Endothelial cell (in vitro differentiated cells): ENCODE measurements around the gene SPEM3. TPM values are rescaled to one million over a fixed set of nuclear protein-coding genes. Genes with fewer than 3 reads are reported as not detected.
"Not testable (repeated sequence)": the region's sequence is repeated elsewhere in the genome, so short reads cannot be mapped to it uniquely, and the experiment has no call there.

Experiments used
- DNase-seq: peaks from one replicate; pipeline ENCODE4 v3.0.0; 2021; ENCODE audit warnings: low spot score
- H3K27ac Mint-ChIP-seq: one replicate; pipeline ENCODE4 v1.8.0; 2021; ENCODE audit warnings: mixed read lengths, inconsistent platforms; ENCODE audit not compliant: unreplicated experiment
- H3K27me3 Mint-ChIP-seq: one replicate; pipeline ENCODE4 v1.8.0; 2021; ENCODE audit warnings: mild to moderate bottlenecking, moderate library complexity, mixed read lengths, inconsistent platforms; ENCODE audit not compliant: unreplicated experiment
- H3K36me3 Mint-ChIP-seq: one replicate; pipeline ENCODE4 v1.8.0; 2021; ENCODE audit warnings: mild to moderate bottlenecking, low read depth, mixed read lengths, inconsistent platforms; ENCODE audit not compliant: unreplicated experiment
- H3K4me1 Mint-ChIP-seq: one replicate; pipeline ENCODE4 v1.8.0; 2021; ENCODE audit warnings: mild to moderate bottlenecking, mixed read lengths, inconsistent platforms; ENCODE audit not compliant: unreplicated experiment
- H3K4me3 Mint-ChIP-seq: one replicate; pipeline ENCODE4 v1.8.0; 2021; ENCODE audit warnings: mild to moderate bottlenecking, mixed read lengths, inconsistent platforms; ENCODE audit not compliant: unreplicated experiment
- H3K9me3 Mint-ChIP-seq: one replicate; pipeline ENCODE4 v1.8.0; 2021; ENCODE audit warnings: mixed read lengths, inconsistent platforms; ENCODE audit not compliant: unreplicated experiment
- CTCF ChIP-seq: fragments of 200-600 bp; sonication (generic); IDR thresholded peaks from one replicate; pipeline ENCODE4 v1.5.0; 2021; ENCODE audit warnings: antibody characterized with exemption; ENCODE audit not compliant: unreplicated experiment
- total RNA-seq: library from RNA; stranded (reverse); fragmentation: NEBNext Ultra II Directional; extraction: Animal tissue kit (Norgen Biotek cat#: 25700); gene quantifications from one replicate; pipeline ENCODE4 v1.2.1, GENCODE V29; 2021; ENCODE audit not compliant: unreplicated experiment

The SPEM3 gene
- total RNA-seq, 1 donor from 2014 or later, result not detected

- H3K36me3 Mint-ChIP-seq, result peaks cover 4% of the 10 kb centered on the region
- H3K4me3 Mint-ChIP-seq, result peak overlapping the region; percentile 94
- H3K27me3 Mint-ChIP-seq, result peaks cover 19% of the 10 kb centered on the region
- H3K27ac Mint-ChIP-seq, result no peak overlapping the region
- TF ChIP-seq CTCF, result no peak
- H3K9me3 Mint-ChIP-seq, result no peaks in the 10 kb centered on the region
- DNase-seq, result no peak
- H3K4me1 Mint-ChIP-seq, result peaks cover 42% of the 10 kb centered on the region
Measured at GRCh38 chr17:7477392-7478275, 49.0 kb downstream of the SPEM3 start.

- H3K27ac Mint-ChIP-seq, result peak overlapping the region; percentile 74
- H3K4me1 Mint-ChIP-seq, result peaks cover 52% of the 10 kb centered on the region
- DNase-seq, result no peak
- H3K27me3 Mint-ChIP-seq, result peaks cover 28% of the 10 kb centered on the region
- H3K4me3 Mint-ChIP-seq, result peak overlapping the region; percentile 94
- TF ChIP-seq CTCF, result no peak
- peaks cover 4% of the 10 kb centered on the region for H3K36me3 Mint-ChIP-seq
- no peaks in the 10 kb centered on the region for H3K9me3 Mint-ChIP-seq
Measured at GRCh38 chr17:7478276-7479212, 49.9 kb downstream of the SPEM3 start.

GRCh38 chr17:7479213-7480088 lies 50.8 kb downstream of the SPEM3 start, which contains the start of gene ZBTB4:
Gene ZBTB4 (minus strand): TSS chr17:7479631. CDS start chr17:7466801, 12,830 bp downstream.
- no peak for TF ChIP-seq CTCF
- H3K4me3 Mint-ChIP-seq, result peak within 1 kb of the TSS; percentile 99
- H3K4me1 Mint-ChIP-seq, result peaks cover 53% of the 10 kb centered on the region
- no peaks in the 10 kb centered on the region for H3K9me3 Mint-ChIP-seq
- peaks cover 4% of the 10 kb centered on the region for H3K36me3 Mint-ChIP-seq
- H3K27me3 Mint-ChIP-seq, result peaks cover 31% of the 10 kb centered on the region
- DNase-seq, result peak; percentile 30
- peak within 1 kb of the TSS; percentile 97 for H3K27ac Mint-ChIP-seq

- peaks cover 30% of the 10 kb centered on the region for H3K27me3 Mint-ChIP-seq
- peaks cover 4% of the 10 kb centered on the region for H3K36me3 Mint-ChIP-seq
- no peaks in the 10 kb centered on the region for H3K9me3 Mint-ChIP-seq
- DNase-seq, result no peak
- peak overlapping the region; percentile 97 for H3K27ac Mint-ChIP-seq
- peak overlapping the region; percentile 99 for H3K4me3 Mint-ChIP-seq
- peaks cover 56% of the 10 kb centered on the region for H3K4me1 Mint-ChIP-seq
- no peak for TF ChIP-seq CTCF
Measured at GRCh38 chr17:7480089-7480384, 51.4 kb downstream of the SPEM3 start.

- not testable (repeated sequence) for DNase-seq, H3K36me3 Mint-ChIP-seq, H3K9me3 Mint-ChIP-seq
- Mint-ChIP-seq H3K27me3 (peaks cover 30% of the 10 kb centered on the region), H3K27ac (peak within 1 kb of the TSS; percentile 97), H3K4me3 (peak within 1 kb of the TSS; percentile 78), H3K4me1 (peaks cover 61% of the 10 kb centered on the region)
Measured at GRCh38 chr17:7481275-7481674, 52.6 kb downstream of the SPEM3 start, which contains the start of gene SLC35G6. Gene SLC35G6 (plus strand): TSS chr17:7481446. CDS start chr17:7481517, 71 bp downstream.

GRCh38 chr17:7481842-7482741 lies 53.4 kb downstream of the SPEM3 start:
- peaks cover 30% of the 10 kb centered on the region for H3K27me3 Mint-ChIP-seq
- H3K27ac Mint-ChIP-seq, result peak overlapping the region; percentile 99
- not testable (repeated sequence) for DNase-seq, H3K36me3 Mint-ChIP-seq, H3K9me3 Mint-ChIP-seq
- H3K4me3 Mint-ChIP-seq, result peak overlapping the region; percentile 98
- H3K4me1 Mint-ChIP-seq, result peaks cover 59% of the 10 kb centered on the region
